Caco-2 (cell line): Measurements from ENCODE around the gene MCAM. TPM values are rescaled to one million over a fixed set of nuclear protein-coding genes. Genes with fewer than 3 reads are reported as not detected.

Source experiments
- BruUV-seq: library from RNA; stranded (reverse); fragments of 400-500 nt; replicated peaks from 2 replicates; lab custom pipeline; 2021; lab: Mats Ljungman, UMichigan
- CTCF ChIA-PET: fragments of 300-600 bp; sonication (Branson Sonifier 250); formaldehyde crosslinking; loops from one replicate; lab custom pipeline; 2022; ENCODE audit warnings: antibody characterized with exemption; lab: Charles Lee
- POLR2A ChIA-PET: fragments of 300-600 bp; sonication (Branson Sonifier 250); formaldehyde crosslinking; loops from one replicate; lab custom pipeline; 2022; ENCODE audit warnings: antibody characterized with exemption; lab: Charles Lee
- DNase-seq, 2 experiments: peaks; one replicate each; pipeline versions ENCODE4 v3.0.0 to v3.0.0-alpha.2; 2020 to 2022
- H3K27me3 ChIP-seq: replicated peaks from 2 replicates; pipeline ENCODE4 v1.6.0; 2011; ENCODE audit warnings: low read length; ENCODE audit not compliant: control insufficient read depth, insufficient read depth
- H3K36me3 ChIP-seq: 2 replicates; pipeline ENCODE4 v1.5.1; 2011; ENCODE audit warnings: low read length; ENCODE audit not compliant: control insufficient read depth, insufficient read depth
- H3K4me1 ChIP-seq: fragments of 250-450 bp; sonication (Bioruptor Pico); 2 replicates; pipeline ENCODE4 v1.5.1; 2020; ENCODE audit warnings: mild to moderate bottlenecking
- H3K4me3 ChIP-seq: 2 replicates; pipeline ENCODE4 v1.5.1; 2011; ENCODE audit warnings: low read depth, mild to moderate bottlenecking, control low read depth, low read length
- H3K9me3 ChIP-seq: fragments of 250-450 bp; sonication (Bioruptor Pico); 2 replicates; pipeline ENCODE4 v1.5.1; 2020; ENCODE audit warnings: mild to moderate bottlenecking, moderate library complexity
- H3K27ac Mint-ChIP-seq: one replicate; pipeline ENCODE4 v1.8.0; 2022; ENCODE audit warnings: mixed read lengths; ENCODE audit not compliant: unreplicated experiment
- H3K27me3 Mint-ChIP-seq: one replicate; pipeline ENCODE4 v1.8.0; 2022; ENCODE audit warnings: mixed read lengths; ENCODE audit not compliant: insufficient read depth, unreplicated experiment
- H3K36me3 Mint-ChIP-seq: one replicate; pipeline ENCODE4 v1.8.0; 2022; ENCODE audit warnings: mild to moderate bottlenecking, mixed read lengths; ENCODE audit not compliant: insufficient read depth, unreplicated experiment
- H3K4me1 Mint-ChIP-seq: one replicate; pipeline ENCODE4 v1.8.0; 2022; ENCODE audit warnings: low read depth, mixed read lengths; ENCODE audit not compliant: unreplicated experiment
- H3K4me3 Mint-ChIP-seq: one replicate; pipeline ENCODE4 v1.8.0; 2022; ENCODE audit warnings: mild to moderate bottlenecking, moderate library complexity, mixed read lengths; ENCODE audit not compliant: unreplicated experiment
- H3K9me3 Mint-ChIP-seq: one replicate; pipeline ENCODE4 v1.8.0; 2022; ENCODE audit warnings: mixed read lengths; ENCODE audit not compliant: unreplicated experiment
- intact Hi-C: fragments of 100-400 bp; cut with micrococcal nuclease; formaldehyde crosslinking; loops from one replicate; pipeline ENCODE4 v1.10.0; 2022; ENCODE audit not compliant: unreplicated experiment
- total RNA-seq: library from RNA; stranded (reverse); gene quantifications from 2 replicates; pipeline ENCODE4 v1.2.3, GENCODE V29; 2022
- TF ChIP-seq, protein P1 (sequence below), 2 experiments: fragments of 200-600 bp in 1 of 2; IDR thresholded peaks; 1 replicate in 1 of 2; 2 replicates in 1 of 2; pipeline versions ENCODE4 v1.5.1 to v1.8.0; 2011 to 2022; ENCODE audit warnings: antibody characterized with exemption in 1 of 2, control low read depth in 1 of 2, inconsistent platforms in 1 of 2, low read depth in 1 of 2, low read length in 1 of 2, mild to moderate bottlenecking in 1 of 2, moderate library complexity in 1 of 2; ENCODE audit not compliant: insufficient read depth in 1 of 2, severe bottlenecking in 1 of 2, unreplicated experiment in 1 of 2

Gene MCAM
- total RNA-seq, 1 experiment from 2014 or later, result 9.8 TPM

DNA sequence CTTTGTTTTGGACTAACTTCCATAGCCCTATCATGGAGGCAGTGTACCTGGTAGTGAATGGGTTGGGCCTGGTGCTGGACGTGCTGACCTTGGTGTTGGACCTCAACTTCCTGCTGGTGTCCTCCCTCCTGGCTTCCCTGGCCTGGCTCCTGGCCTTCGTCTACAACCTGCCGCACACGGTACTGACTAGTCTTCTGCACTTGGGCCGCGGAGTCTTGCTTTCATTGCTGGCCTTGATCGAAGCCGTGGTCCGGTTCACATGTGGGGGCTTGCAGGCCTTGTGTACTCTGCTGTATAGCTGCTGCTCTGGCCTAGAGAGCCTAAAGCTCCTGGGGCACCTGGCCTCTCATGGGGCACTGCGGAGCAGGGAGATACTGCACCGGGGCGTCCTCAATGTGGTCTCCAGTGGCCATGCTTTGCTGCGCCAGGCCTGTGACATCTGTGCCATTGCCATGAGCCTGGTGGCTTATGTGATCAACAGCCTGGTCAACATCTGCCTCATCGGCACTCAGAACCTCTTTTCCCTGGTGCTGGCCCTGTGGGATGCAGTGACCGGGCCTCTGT lies 18.2 kb upstream of the MCAM start:
- H3K9me3 Mint-ChIP-seq, result no peaks in the 10 kb centered on the region
- Histone ChIP-seq H3K36me3 (peaks cover 3% of the 10 kb centered on the region; the same call in 1 of the 2 replicates), H3K27me3 (no peaks in the 10 kb centered on the region; the same call in 1 of the 2 replicates), H3K4me3 (peak overlapping the region; percentile 77), H3K9me3 (no peaks in the 10 kb centered on the region), H3K4me1 (peaks cover 36% of the 10 kb centered on the region)
- DNase-seq, result peak in 1 of 2 experiments; percentile 45
- peaks cover 4% of the 10 kb centered on the region for H3K27me3 Mint-ChIP-seq
- peaks cover 29% of the 10 kb centered on the region for H3K4me1 Mint-ChIP-seq
- POLR2A ChIA-PET, result interaction anchor here (0.5 to 0.6 kb wide), 3 partner anchors 25 to 776 kb away, joined by 3 to 11 read pairs (median 3); no protein-coding TSS in a partner anchor
- TF ChIP-seq, protein P1, sequence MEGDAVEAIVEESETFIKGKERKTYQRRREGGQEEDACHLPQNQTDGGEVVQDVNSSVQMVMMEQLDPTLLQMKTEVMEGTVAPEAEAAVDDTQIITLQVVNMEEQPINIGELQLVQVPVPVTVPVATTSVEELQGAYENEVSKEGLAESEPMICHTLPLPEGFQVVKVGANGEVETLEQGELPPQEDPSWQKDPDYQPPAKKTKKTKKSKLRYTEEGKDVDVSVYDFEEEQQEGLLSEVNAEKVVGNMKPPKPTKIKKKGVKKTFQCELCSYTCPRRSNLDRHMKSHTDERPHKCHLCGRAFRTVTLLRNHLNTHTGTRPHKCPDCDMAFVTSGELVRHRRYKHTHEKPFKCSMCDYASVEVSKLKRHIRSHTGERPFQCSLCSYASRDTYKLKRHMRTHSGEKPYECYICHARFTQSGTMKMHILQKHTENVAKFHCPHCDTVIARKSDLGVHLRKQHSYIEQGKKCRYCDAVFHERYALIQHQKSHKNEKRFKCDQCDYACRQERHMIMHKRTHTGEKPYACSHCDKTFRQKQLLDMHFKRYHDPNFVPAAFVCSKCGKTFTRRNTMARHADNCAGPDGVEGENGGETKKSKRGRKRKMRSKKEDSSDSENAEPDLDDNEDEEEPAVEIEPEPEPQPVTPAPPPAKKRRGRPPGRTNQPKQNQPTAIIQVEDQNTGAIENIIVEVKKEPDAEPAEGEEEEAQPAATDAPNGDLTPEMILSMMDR (IDR thresholded peaks at IDR 0.05; ENCODE audit: insufficient read depth in 1 of 2, low read depth in 1 of 2, low read length in 1 of 2, severe bottlenecking in 1 of 2, unreplicated experiment in 1 of 2), result no peak
- peak overlapping the region; percentile 99 for H3K27ac Mint-ChIP-seq
- peaks cover 22% of the 10 kb centered on the region for H3K36me3 Mint-ChIP-seq
- CTCF ChIA-PET, result interaction anchor here (1.1 kb wide), 1 partner anchor 129 kb away, joined by 4 read pairs; the partner anchor contains the start of gene CBL
- BruUV-seq, result TSS peak; percentile 72
- intact Hi-C loops, result no loop called here
- peak overlapping the region; percentile 82 for H3K4me3 Mint-ChIP-seq

DNA sequence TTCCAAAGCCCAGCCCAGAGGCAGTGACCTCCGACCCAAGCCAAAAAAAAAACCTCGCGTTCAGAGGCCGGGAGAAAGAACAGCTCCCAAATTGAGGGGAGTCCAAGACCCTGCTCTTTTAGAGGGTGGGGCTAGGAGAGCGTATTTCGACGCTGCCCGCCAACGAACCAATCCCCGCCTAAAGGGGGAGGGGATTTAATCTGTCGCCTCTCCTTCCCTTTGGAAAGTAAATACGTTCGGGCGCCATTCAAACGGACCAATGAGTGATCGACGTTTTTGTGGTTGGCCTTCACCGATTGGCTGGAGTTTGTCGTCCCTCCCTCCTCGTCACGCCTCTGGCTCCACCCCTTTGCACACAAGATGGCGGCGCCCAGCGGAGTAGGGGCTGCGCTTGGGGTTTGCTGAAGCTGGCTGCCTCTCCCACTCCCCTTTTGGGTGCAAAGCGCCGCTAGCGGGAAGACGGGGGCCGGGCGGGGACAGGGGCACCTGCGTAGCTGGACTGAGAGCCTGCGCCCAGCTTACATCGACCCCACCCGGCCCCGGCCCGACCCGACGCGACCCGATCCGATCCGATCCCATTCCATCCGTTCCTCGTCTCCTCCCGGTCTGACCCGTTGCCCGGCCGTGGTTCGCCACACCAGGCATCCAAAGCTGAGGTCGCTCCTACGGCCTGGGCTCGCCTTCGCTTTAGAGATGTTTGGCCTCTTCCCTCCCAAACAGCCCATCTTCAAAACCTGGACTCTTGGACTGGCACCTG lies 17.4 kb upstream of the MCAM start, which contains the start of gene RNF26:
RNF26 (plus strand) TSS at position 354 of the 757 bp plus-strand sequence. CDS start 596 bp downstream, outside the sequence.
- peak; percentile 99 for DNase-seq
- no peaks in the 10 kb centered on the region for H3K9me3 Mint-ChIP-seq
- H3K27me3 ChIP-seq, result no peaks in the 10 kb centered on the region; the same call in 1 of the 2 replicates
- intact Hi-C loops, result loop anchor here (1.0 kb wide), 2 partner anchors 13 to 27 kb away; no protein-coding TSS in a partner anchor
- no peaks in the 10 kb centered on the region for H3K9me3 ChIP-seq
- POLR2A ChIA-PET, result interaction anchor here (0.5 to 1.3 kb wide), 6 partner anchors 24 to 50 kb away, joined by 3 to 15 read pairs (median 6); partner anchors contain the start of gene USP2
- peak within 1 kb of the TSS; percentile 82 for H3K4me3 Mint-ChIP-seq
- H3K27ac Mint-ChIP-seq, result peak within 1 kb of the TSS; percentile 99
- H3K27me3 Mint-ChIP-seq, result peaks cover 4% of the 10 kb centered on the region
- peaks cover 3% of the 10 kb centered on the region; the same call in 1 of the 2 replicates for H3K36me3 ChIP-seq
- CTCF ChIA-PET, result interaction anchor here (0.5 to 1.3 kb wide), 9 partner anchors 11 to 213 kb away, joined by 3 to 14 read pairs (median 3); partner anchors contain the start of genes CBL, HINFP and USP2
- H3K4me1 Mint-ChIP-seq, result peaks cover 29% of the 10 kb centered on the region
- H3K36me3 Mint-ChIP-seq, result peaks cover 22% of the 10 kb centered on the region
- TF ChIP-seq, protein P1 (IDR thresholded peaks at IDR 0.05; ENCODE audit: insufficient read depth in 1 of 2, low read depth in 1 of 2, low read length in 1 of 2, severe bottlenecking in 1 of 2, unreplicated experiment in 1 of 2), result no peak
- peak within 1 kb of the TSS; percentile 77 for H3K4me3 ChIP-seq
- no TSS peak for BruUV-seq
- peaks cover 28% of the 10 kb centered on the region for H3K4me1 ChIP-seq

DNA sequence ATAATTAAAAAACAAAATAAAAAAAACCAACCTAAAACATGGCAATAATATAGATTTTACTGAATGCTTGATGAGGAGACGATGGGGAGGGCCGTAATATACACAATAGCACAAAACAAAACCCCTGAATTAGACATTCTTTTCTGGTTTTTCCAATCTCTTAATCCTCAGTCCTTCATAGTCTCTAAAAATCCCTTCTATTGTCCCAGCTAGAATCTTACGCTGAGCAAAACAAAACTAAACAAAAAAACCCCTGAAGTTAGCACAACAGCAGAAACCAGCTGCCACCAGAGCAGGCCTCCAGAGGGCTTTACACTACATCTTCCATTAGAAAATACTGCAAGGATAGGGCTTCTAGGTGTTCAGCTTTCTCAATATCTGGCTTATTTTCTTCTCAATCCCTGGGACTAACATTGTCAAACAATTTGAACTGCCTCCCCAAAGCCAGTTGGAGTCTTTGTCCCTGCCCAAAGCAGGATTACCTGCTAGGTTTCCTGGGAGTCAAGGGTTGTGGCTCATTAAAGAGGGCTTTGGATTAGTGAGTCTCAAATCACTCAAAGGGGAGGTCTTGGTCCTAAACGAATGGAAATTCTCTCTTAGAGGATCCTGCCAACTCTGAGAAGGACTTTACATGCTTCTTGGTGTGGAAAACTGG lies 15.3 kb upstream of the MCAM start:
- Mint-ChIP-seq H3K27me3 (peaks cover 4% of the 10 kb centered on the region), H3K9me3 (no peaks in the 10 kb centered on the region), H3K4me3 (peak overlapping the region; percentile 82), H3K36me3 (peaks cover 17% of the 10 kb centered on the region), H3K27ac (peak overlapping the region; percentile 99), H3K4me1 (peaks cover 8% of the 10 kb centered on the region)
- no TSS peak for BruUV-seq
- H3K4me3 ChIP-seq, result no peak overlapping the region
- POLR2A ChIA-PET, result no interaction called here
- H3K9me3 ChIP-seq, result no peaks in the 10 kb centered on the region
- DNase-seq, result no peak
- CTCF ChIA-PET, result no interaction called here
- H3K4me1 ChIP-seq, result peaks cover 9% of the 10 kb centered on the region
- intact Hi-C loops, result no loop called here
- no peaks in the 10 kb centered on the region for H3K27me3 ChIP-seq
- peaks cover 3% of the 10 kb centered on the region; the same call in 1 of the 2 replicates for H3K36me3 ChIP-seq
- TF ChIP-seq, protein P1 (IDR thresholded peaks at IDR 0.05; ENCODE audit: insufficient read depth in 1 of 2, low read depth in 1 of 2, low read length in 1 of 2, severe bottlenecking in 1 of 2, unreplicated experiment in 1 of 2), result no peak
